Measurements from ENCODE around the gene CLEC12A. TPM values are rescaled to one million over a fixed set of nuclear protein-coding genes. Genes with fewer than 3 reads are reported as not detected.
"Not testable (repeated sequence)": the region's sequence is repeated elsewhere in the genome, so short reads cannot be mapped to it uniquely, and the experiment has no call there.

Gene CLEC12A
- total RNA-seq, 1 donor from 2014 or later, result 0.32 TPM

DNA sequence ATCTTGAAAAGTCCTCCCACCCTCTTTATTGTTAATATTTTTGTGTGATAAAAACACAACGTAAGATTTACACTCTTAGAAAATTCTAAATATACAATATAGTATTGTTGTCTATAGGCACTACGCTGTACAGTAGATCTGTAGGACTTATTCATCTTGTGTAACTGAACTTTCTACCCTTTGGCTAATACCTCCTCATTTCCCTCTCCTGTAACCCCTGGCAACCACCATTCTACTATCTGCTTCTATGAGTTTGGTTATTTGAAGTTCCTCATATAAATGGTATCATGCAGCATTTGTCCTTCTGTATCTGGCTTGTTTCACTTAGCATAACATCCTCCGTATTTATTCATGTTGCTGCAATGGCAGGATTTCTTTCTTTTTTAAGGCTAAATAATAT, 54.0 kb downstream of the CLEC12A start:
- DNase-seq (ENCODE audit: low spot score), result no peak
- intact Hi-C loops (cut with micrococcal nuclease), result no loop called here
- H3K27me3 Mint-ChIP-seq (ENCODE audit: low read depth), result peaks cover 21% of the 10 kb centered on the region
- H3K4me1 Mint-ChIP-seq (ENCODE audit: low read depth), result no peaks in the 10 kb centered on the region
- H3K36me3 Mint-ChIP-seq (ENCODE audit: low read depth), result no peaks in the 10 kb centered on the region
- no peaks in the 10 kb centered on the region for H3K9me3 Mint-ChIP-seq
- H3K4me3 Mint-ChIP-seq (ENCODE audit: low read depth), result no peak overlapping the region
- H3K27ac Mint-ChIP-seq, result no peak overlapping the region

DNA sequence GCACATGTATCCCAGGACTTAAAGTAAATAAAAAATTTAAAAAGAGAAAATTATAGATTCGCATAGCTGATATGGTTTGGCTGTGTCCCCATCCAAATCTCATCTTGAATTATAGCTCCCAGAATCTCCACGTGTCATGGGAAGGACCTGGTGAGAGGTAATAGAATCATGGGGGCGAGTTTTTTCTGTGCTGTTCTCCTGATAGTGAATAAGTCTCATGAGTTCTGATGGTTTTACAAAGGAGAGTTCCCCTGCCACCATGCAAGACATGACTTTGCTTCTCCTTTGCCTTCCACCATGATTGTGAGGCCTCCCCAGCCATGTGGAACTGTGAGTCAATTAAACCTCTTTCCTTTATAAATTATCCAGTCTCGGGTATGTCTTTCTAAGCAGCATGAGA, 55.5 kb downstream of the CLEC12A start:
- peaks cover 22% of the 10 kb centered on the region for H3K27me3 Mint-ChIP-seq (ENCODE audit: low read depth)
- H3K4me1 Mint-ChIP-seq (ENCODE audit: low read depth); DNase-seq (ENCODE audit: low spot score); H3K36me3 Mint-ChIP-seq (ENCODE audit: low read depth); H3K4me3 Mint-ChIP-seq (ENCODE audit: low read depth); H3K9me3 Mint-ChIP-seq; intact Hi-C loops (cut with micrococcal nuclease); H3K27ac Mint-ChIP-seq: not testable (repeated sequence)

DNA sequence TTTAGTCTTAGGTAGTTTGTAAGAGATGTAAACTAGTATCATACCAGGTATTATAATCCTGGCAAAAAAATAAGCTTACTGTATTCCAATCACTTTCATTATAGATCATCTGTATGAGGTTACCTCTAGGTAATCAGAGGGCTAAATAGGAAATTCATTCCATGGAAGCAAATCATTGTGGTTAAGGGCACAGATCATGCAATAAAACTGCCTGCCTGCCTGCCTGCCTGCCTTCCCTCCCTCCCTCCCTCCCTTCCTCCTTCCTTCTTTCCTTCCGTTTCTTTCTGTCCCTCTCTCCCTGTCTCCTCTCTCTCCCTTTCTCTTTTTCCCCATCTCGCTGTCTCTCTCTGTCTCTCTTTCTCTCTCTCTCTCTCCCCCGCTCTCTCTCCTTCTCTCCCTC, 56.1 kb downstream of the CLEC12A start:
- Mint-ChIP-seq H3K9me3 (no peaks in the 10 kb centered on the region), H3K27me3 (ENCODE audit: low read depth) (peaks cover 22% of the 10 kb centered on the region), H3K27ac (no peak overlapping the region), H3K4me1 (ENCODE audit: low read depth) (no peaks in the 10 kb centered on the region), H3K36me3 (ENCODE audit: low read depth) (no peaks in the 10 kb centered on the region), H3K4me3 (ENCODE audit: low read depth) (no peak overlapping the region)
- intact Hi-C loops (cut with micrococcal nuclease), result no loop called here
- DNase-seq (ENCODE audit: low spot score), result no peak

DNA sequence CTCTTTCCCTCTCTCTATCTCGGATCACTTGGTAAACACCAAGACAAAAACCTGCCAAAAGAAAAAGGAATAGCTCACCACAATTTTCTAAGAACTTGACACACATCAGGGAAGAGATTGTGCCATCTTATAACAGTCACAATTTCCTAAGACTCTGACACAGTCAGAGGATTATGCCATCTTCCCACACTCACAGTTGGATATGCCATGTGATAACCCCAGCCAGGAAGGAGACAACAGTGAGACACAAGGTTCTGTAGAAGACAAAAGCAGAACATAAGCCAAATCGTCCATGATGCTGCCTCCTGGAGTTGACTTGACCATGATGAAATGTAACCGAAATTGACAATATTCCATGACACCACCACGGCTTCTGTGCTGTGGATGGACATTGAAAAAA, 56.5 kb downstream of the CLEC12A start:
- DNase-seq (ENCODE audit: low spot score), result no peak
- Mint-ChIP-seq H3K27ac (no peak overlapping the region), H3K27me3 (ENCODE audit: low read depth) (peaks cover 22% of the 10 kb centered on the region), H3K4me3 (ENCODE audit: low read depth) (no peak overlapping the region), H3K9me3 (no peaks in the 10 kb centered on the region), H3K36me3 (ENCODE audit: low read depth) (no peaks in the 10 kb centered on the region), H3K4me1 (ENCODE audit: low read depth) (no peaks in the 10 kb centered on the region)
- intact Hi-C loops (cut with micrococcal nuclease), result no loop called here

DNA sequence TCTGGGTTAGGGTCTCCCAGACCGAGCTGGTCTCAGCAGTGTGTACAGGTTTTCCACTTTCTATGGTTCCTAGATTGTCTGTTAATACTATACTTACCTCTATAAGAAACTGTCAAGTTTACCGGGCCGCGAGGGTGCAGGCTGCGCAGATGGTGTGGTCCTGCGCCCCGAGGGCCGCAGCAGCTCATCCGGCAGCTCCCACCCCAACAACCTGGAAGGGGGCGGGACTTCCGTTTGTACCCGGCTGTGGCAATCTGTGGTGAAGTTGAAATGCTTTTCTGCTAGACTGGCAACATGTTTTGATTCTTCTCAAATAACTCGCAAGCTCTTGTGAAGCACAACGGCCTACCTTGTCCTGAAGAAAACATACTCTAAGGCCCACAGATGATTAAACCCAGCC, 59.2 kb downstream of the CLEC12A start, which contains the start of gene CLEC9A:
CLEC9A (plus strand) TSS at position 237 of the 400 bp plus-strand sequence. CDS start 22,006 bp downstream, outside the sequence.
- Mint-ChIP-seq H3K27me3 (ENCODE audit: low read depth) (peaks cover 17% of the 10 kb centered on the region), H3K36me3 (ENCODE audit: low read depth) (no peaks in the 10 kb centered on the region)
- intact Hi-C loops (cut with micrococcal nuclease), result loop anchor here (10.0 kb wide), 1 partner anchor 286 kb away; no protein-coding TSS in a partner anchor

DNA sequence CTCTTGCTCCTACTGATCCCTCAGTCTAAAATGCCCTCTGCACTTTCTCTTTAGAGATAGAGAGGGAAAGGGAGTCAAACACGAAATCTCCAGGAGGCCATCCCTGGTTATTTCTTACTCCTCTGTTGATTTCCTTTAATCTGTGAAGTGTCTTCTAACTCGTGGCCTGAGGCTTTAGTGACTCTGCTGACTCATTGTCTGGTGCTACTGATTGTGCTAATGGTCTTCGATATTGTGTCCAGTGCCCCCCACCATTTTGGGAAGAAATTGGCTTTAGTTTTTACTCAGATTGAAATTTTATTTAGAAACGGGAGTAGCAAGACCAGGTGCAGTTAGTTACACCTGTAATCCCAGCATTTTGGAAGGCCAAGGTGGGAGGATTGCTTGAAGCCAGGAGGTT, 60.1 kb downstream of the CLEC12A start:
- peaks cover 17% of the 10 kb centered on the region for H3K27me3 Mint-ChIP-seq (ENCODE audit: low read depth)
- H3K27ac Mint-ChIP-seq, result no peak overlapping the region
- no peaks in the 10 kb centered on the region for H3K4me1 Mint-ChIP-seq (ENCODE audit: low read depth)
- intact Hi-C loops (cut with micrococcal nuclease), result loop anchor here (10.0 kb wide), 1 partner anchor 287 kb away; no protein-coding TSS in a partner anchor
- no peak overlapping the region for H3K4me3 Mint-ChIP-seq (ENCODE audit: low read depth)
- no peak for DNase-seq (ENCODE audit: low spot score)
- no peaks in the 10 kb centered on the region for H3K9me3 Mint-ChIP-seq
- no peaks in the 10 kb centered on the region for H3K36me3 Mint-ChIP-seq (ENCODE audit: low read depth)

More for the DNA sequence above, 59.2 kb downstream of the CLEC12A start, which contains the start of gene CLEC9A:
- no peak for DNase-seq (ENCODE audit: low spot score)
- Mint-ChIP-seq H3K27ac (no peak within 1 kb of the TSS), H3K9me3 (no peaks in the 10 kb centered on the region), H3K4me1 (ENCODE audit: low read depth) (no peaks in the 10 kb centered on the region), H3K4me3 (ENCODE audit: low read depth) (no peak within 1 kb of the TSS)

DNA sequence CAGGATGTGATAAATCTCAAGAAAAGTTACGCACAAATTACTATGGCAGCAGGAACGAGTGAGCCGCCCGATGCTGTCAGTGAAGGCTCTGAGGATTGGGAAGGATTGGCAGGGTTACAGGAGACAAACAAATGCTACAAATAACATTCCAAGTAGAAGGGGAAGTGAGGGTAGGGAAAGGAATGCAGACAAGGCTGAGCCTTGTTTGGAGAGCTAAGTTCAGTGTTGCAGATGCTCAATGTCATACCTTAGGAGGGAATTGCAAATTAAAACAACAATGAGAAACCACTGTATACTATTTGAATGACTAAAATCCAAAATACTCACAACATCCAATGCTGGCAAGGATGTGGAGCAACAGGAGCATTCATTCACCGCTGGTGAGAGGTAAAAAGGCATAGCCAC, 60.6 kb downstream of the CLEC12A start:
- no peak overlapping the region for H3K4me3 Mint-ChIP-seq (ENCODE audit: low read depth)

DNA sequence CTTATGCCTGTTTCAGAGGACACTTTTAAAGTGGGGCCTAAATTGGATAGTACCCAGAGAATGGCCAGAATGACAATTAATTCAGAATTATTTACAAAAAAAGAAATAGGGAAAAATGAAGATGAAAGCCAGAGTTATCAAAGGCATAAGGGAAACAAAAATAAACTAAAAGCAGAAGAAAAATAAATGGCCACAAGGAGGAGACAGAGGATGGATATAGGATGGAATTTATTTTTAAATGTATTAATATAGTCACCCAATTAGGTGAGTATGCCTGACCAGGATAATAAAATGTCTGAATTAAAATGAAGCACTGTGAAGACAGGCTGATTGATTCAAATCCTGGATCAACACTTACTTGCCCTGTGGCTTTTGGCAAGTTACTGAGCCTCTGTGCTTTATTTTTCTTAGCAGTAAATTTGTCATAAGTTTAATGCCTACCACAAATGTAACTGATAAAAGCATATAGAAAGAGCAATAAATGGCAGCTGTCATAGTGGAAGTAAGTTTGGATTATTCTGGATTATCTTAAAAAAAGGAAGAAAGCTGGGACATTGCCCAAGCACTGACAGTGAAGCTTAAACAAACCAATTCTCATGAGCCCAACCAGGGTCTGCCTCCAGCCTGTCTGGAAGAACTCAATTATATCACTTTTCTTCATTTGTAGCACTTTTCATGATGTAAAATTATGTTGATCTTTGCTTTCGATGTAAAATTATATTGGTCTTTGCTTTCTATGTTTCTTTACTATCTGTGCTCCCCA, 62.8 kb downstream of the CLEC12A start:
- no peak overlapping the region for H3K4me3 Mint-ChIP-seq (ENCODE audit: low read depth)
- intact Hi-C loops (cut with micrococcal nuclease), result loop anchor here (1.0 to 10.0 kb wide), 2 partner anchors 106 to 289 kb away; no protein-coding TSS in a partner anchor
- H3K4me1 Mint-ChIP-seq (ENCODE audit: low read depth), result no peaks in the 10 kb centered on the region
- no peaks in the 10 kb centered on the region for H3K9me3 Mint-ChIP-seq
- no peak overlapping the region for H3K27ac Mint-ChIP-seq
- H3K27me3 Mint-ChIP-seq (ENCODE audit: low read depth), result peaks cover 18% of the 10 kb centered on the region
- no peak for DNase-seq (ENCODE audit: low spot score)
- H3K36me3 Mint-ChIP-seq (ENCODE audit: low read depth), result no peaks in the 10 kb centered on the region

More for the DNA sequence above, 60.6 kb downstream of the CLEC12A start:
- Mint-ChIP-seq H3K4me1 (ENCODE audit: low read depth) (no peaks in the 10 kb centered on the region), H3K9me3 (no peaks in the 10 kb centered on the region), H3K27ac (no peak overlapping the region), H3K27me3 (ENCODE audit: low read depth) (peaks cover 21% of the 10 kb centered on the region), H3K36me3 (ENCODE audit: low read depth) (no peaks in the 10 kb centered on the region)
- intact Hi-C loops (cut with micrococcal nuclease), result loop anchor here (10.0 kb wide), 1 partner anchor 287 kb away; no protein-coding TSS in a partner anchor
- no peak for DNase-seq (ENCODE audit: low spot score)

Other genes starting within 250 kb of the CLEC12A start
- gene CLECL1, start 238.3 kb upstream of the CLEC12A start, total RNA-seq, result 16.8 and 17.2 TPM in 2 replicates
- gene CD69, start 210.5 kb upstream of the CLEC12A start, total RNA-seq, result 70.9 and 72.2 TPM in 2 replicates
- not detected in 2 replicates for gene KLRF1, start 143.9 kb upstream of the CLEC12A start, total RNA-seq
- gene CLEC2B, start 102.1 kb upstream of the CLEC12A start, total RNA-seq, result 5.0 and 5.1 TPM in 2 replicates
- gene KLRF2, start 89.9 kb upstream of the CLEC12A start, total RNA-seq, result not detected in 2 replicates
- not detected in 2 replicates for gene CLEC2A, start 39.0 kb upstream of the CLEC12A start, total RNA-seq
- not detected in 2 replicates for gene CLEC1B, start 27.7 kb downstream of the CLEC12A start, total RNA-seq
- gene CLEC12B, start 39.2 kb downstream of the CLEC12A start, total RNA-seq, result not detected in 2 replicates
- not detected in 2 replicates for gene CLEC9A, start 59.3 kb downstream of the CLEC12A start, total RNA-seq
- gene CLEC1A, start 127.6 kb downstream of the CLEC12A start, total RNA-seq, result not detected in 2 replicates
- not detected in 2 replicates for gene CLEC7A, start 158.8 kb downstream of the CLEC12A start, total RNA-seq
- not detected in 2 replicates for gene OLR1, start 200.7 kb downstream of the CLEC12A start, total RNA-seq
- not detected in 2 replicates for gene TMEM52B, start 207.6 kb downstream of the CLEC12A start, total RNA-seq
- 4.0 and 5.2 TPM in 2 replicates for gene GABARAPL1, start 241.5 kb downstream of the CLEC12A start, total RNA-seq